ENCODE measurements around the gene RASGRF2.

The RASGRF2 gene

GRCh38 chr5:80959768-80960442, at the start of gene RASGRF2:
Gene RASGRF2, plus strand, starts transcription at chr5:80960363. Its CDS starts 376 bp downstream, at chr5:80960739.
- Histone ChIP-seq H3K27ac (peak within 1 kb of the TSS in 14 of 21 experiments; percentile 12 to 75 (median 44)), H3K4me3 (peak within 1 kb of the TSS; percentile 25 to 48 (median 36))

- no peak overlapping the region for H3K4me3 ChIP-seq
- H3K27ac ChIP-seq = no peak overlapping the region
These were observed 47.7 kb upstream of the RASGRF2 start for GRCh38 chr5:80912479-80912878.

- Histone ChIP-seq H3K4me3 (no peak overlapping the region), H3K27ac (no peak overlapping the region)
These were observed 44.4 kb upstream of the RASGRF2 start for GRCh38 chr5:80915716-80916115.

- H3K4me3 ChIP-seq = no peak overlapping the region
- no peak overlapping the region for H3K27ac ChIP-seq
These were observed 43.5 kb upstream of the RASGRF2 start for GRCh38 chr5:80916676-80917075.

- Histone ChIP-seq H3K4me3 (no peak overlapping the region), H3K27ac (no peak overlapping the region)
These were observed 42.5 kb upstream of the RASGRF2 start for GRCh38 chr5:80917631-80918030.

GRCh38 chr5:80919678-80920196, 40.4 kb upstream of the RASGRF2 start:
- Histone ChIP-seq H3K4me3 (no peak overlapping the region), H3K27ac (no peak overlapping the region)

- Histone ChIP-seq H3K27ac (no peak overlapping the region), H3K4me3 (no peak overlapping the region)
These were observed 39.8 kb upstream of the RASGRF2 start for GRCh38 chr5:80920333-80920732.

GRCh38 chr5:80921026-80921425, 39.1 kb upstream of the RASGRF2 start:
- H3K4me3 ChIP-seq = no peak overlapping the region
- H3K27ac ChIP-seq = no peak overlapping the region

- Histone ChIP-seq H3K4me3 (no peak overlapping the region), H3K27ac (no peak overlapping the region)
These were observed 34.2 kb upstream of the RASGRF2 start for GRCh38 chr5:80925931-80926330.

- H3K27ac ChIP-seq = no peak overlapping the region
- no peak overlapping the region for H3K4me3 ChIP-seq
These were observed 33.6 kb upstream of the RASGRF2 start for GRCh38 chr5:80926536-80926935.

- Histone ChIP-seq H3K4me3 (no peak overlapping the region), H3K27ac (no peak overlapping the region)
These were observed 33.0 kb upstream of the RASGRF2 start for GRCh38 chr5:80926979-80927656.

GRCh38 chr5:80928073-80928472, 32.1 kb upstream of the RASGRF2 start:
- Histone ChIP-seq H3K27ac (no peak overlapping the region), H3K4me3 (no peak overlapping the region)

GRCh38 chr5:80930940-80931339, 29.2 kb upstream of the RASGRF2 start:
- Histone ChIP-seq H3K27ac (no peak overlapping the region), H3K4me3 (no peak overlapping the region)

GRCh38 chr5:80931411-80931810, 28.8 kb upstream of the RASGRF2 start:
- no peak overlapping the region for H3K27ac ChIP-seq
- H3K4me3 ChIP-seq = no peak overlapping the region

GRCh38 chr5:80933036-80933435, 27.1 kb upstream of the RASGRF2 start:
- no peak overlapping the region for H3K27ac ChIP-seq
- no peak overlapping the region for H3K4me3 ChIP-seq

- Histone ChIP-seq H3K4me3 (no peak overlapping the region), H3K27ac (no peak overlapping the region)
These were observed 25.4 kb upstream of the RASGRF2 start for GRCh38 chr5:80934751-80935150.

GRCh38 chr5:80935811-80936385, 24.3 kb upstream of the RASGRF2 start:
- no peak overlapping the region for H3K4me3 ChIP-seq
- no peak overlapping the region for H3K27ac ChIP-seq

- H3K27ac ChIP-seq = no peak overlapping the region
- H3K4me3 ChIP-seq = no peak overlapping the region
These were observed 23.3 kb upstream of the RASGRF2 start for GRCh38 chr5:80936881-80937280.

GRCh38 chr5:80937584-80938356, 22.4 kb upstream of the RASGRF2 start:
- Histone ChIP-seq H3K4me3 (no peak overlapping the region), H3K27ac (no peak overlapping the region)

GRCh38 chr5:80941496-80941895, 18.7 kb upstream of the RASGRF2 start:
- H3K4me3 ChIP-seq = no peak overlapping the region
- no peak overlapping the region for H3K27ac ChIP-seq

Measured in skin epidermis (tissue), 12 donors.